ENCODE measurements around the gene PSD4.

The PSD4 gene

GRCh38 chr2:113258471-113259147 is 84.8 kb downstream of the PSD4 start:
- Mint-ChIP-seq H3K27me3 (ENCODE audit: low read depth) (peaks cover 21% of the 10 kb centered on the region), H3K4me1 (peaks cover 29% of the 10 kb centered on the region), H3K36me3 (ENCODE audit: low read depth) (peaks cover 33% of the 10 kb centered on the region), H3K27ac (peak overlapping the region in 2 of 3 experiments; percentile 7 to 28), H3K9me3 (no peaks in the 10 kb centered on the region), H3K4me3 (no peak overlapping the region)
- TF ChIP-seq, protein P1, sequence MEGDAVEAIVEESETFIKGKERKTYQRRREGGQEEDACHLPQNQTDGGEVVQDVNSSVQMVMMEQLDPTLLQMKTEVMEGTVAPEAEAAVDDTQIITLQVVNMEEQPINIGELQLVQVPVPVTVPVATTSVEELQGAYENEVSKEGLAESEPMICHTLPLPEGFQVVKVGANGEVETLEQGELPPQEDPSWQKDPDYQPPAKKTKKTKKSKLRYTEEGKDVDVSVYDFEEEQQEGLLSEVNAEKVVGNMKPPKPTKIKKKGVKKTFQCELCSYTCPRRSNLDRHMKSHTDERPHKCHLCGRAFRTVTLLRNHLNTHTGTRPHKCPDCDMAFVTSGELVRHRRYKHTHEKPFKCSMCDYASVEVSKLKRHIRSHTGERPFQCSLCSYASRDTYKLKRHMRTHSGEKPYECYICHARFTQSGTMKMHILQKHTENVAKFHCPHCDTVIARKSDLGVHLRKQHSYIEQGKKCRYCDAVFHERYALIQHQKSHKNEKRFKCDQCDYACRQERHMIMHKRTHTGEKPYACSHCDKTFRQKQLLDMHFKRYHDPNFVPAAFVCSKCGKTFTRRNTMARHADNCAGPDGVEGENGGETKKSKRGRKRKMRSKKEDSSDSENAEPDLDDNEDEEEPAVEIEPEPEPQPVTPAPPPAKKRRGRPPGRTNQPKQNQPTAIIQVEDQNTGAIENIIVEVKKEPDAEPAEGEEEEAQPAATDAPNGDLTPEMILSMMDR (IDR thresholded peaks at IDR 0.05; ENCODE audit: unreplicated experiment in 3 of 3) = no peak

Measured in nephron (organoid).